SK-N-SH treated with all-trans-retinoic acid at 6 μM for 48 hours (cell line): ENCODE results near the gene CDCA4.

Source experiments
- ATAC-seq: fragments of 200-7000 bp; cut with Tn5 transposase; 3 replicates; pipeline ENCODE4 v1.9.1; 2020; ENCODE audit warnings: mild to moderate bottlenecking, moderate library complexity
- ARNTL ChIP-seq: fragments of 450-650 bp; formaldehyde crosslinking; IDR thresholded peaks from 2 replicates; pipeline ENCODE4 v1.5.0; 2020; ENCODE audit warnings: low read depth, mild to moderate bottlenecking, moderate library complexity, borderline replicate concordance
- BACH2 ChIP-seq: fragments of 250-450 bp; sonication (Bioruptor Pico); IDR thresholded peaks from 2 replicates; pipeline ENCODE4 v1.9.0; 2021; ENCODE audit warnings: mild to moderate bottlenecking, borderline replicate concordance
- CSDC2 ChIP-seq: fragments of 250-450 bp; sonication (Bioruptor Pico); IDR thresholded peaks from 2 replicates; pipeline ENCODE4 v1.5.0; 2020; ENCODE audit warnings: mild to moderate bottlenecking, moderate library complexity
- ESRRG ChIP-seq: fragments of 250-450 bp; sonication (Bioruptor Pico); IDR thresholded peaks from 2 replicates; pipeline ENCODE4 v1.6.1; 2021; ENCODE audit warnings: mild to moderate bottlenecking
- ISL1 ChIP-seq: fragments of 250-450 bp; sonication (Bioruptor Pico); IDR thresholded peaks from 2 replicates; pipeline ENCODE4 v2.1.2; 2022; ENCODE audit warnings: mild to moderate bottlenecking, moderate library complexity
- OSR1 ChIP-seq: fragments of 250-450 bp; sonication (Bioruptor Pico); IDR thresholded peaks from 2 replicates; pipeline ENCODE4 v1.8.0; 2022; ENCODE audit warnings: moderate library complexity, mild to moderate bottlenecking, inconsistent platforms
- PPARA ChIP-seq: fragments of 250-450 bp; sonication (Bioruptor Pico); IDR thresholded peaks from 2 replicates; pipeline ENCODE4 v1.5.0; 2020; ENCODE audit warnings: mild to moderate bottlenecking, borderline replicate concordance
- RARB ChIP-seq: fragments of 250-450 bp; sonication (Bioruptor Pico); IDR thresholded peaks from 2 replicates; pipeline ENCODE4 v1.8.0; 2021; ENCODE audit warnings: mild to moderate bottlenecking, moderate library complexity
- SNAI2 ChIP-seq: fragments of 250-450 bp; sonication (Bioruptor Pico); IDR thresholded peaks from 2 replicates; pipeline ENCODE4 v1.5.0; 2020; ENCODE audit warnings: mild to moderate bottlenecking, moderate library complexity
- TCF4 ChIP-seq: fragments of 250-450 bp; sonication (Bioruptor Pico); IDR thresholded peaks from 2 replicates; pipeline ENCODE4 v1.8.0; 2021; ENCODE audit warnings: mild to moderate bottlenecking, moderate library complexity, borderline replicate concordance
- TOX ChIP-seq: fragments of 250-450 bp; sonication (Bioruptor Pico); IDR thresholded peaks from 2 replicates; pipeline ENCODE4 v1.8.0; 2021; ENCODE audit warnings: mild to moderate bottlenecking, moderate library complexity, borderline replicate concordance
- ZFP30 ChIP-seq: fragments of 450-650 bp; formaldehyde crosslinking; IDR thresholded peaks from 2 replicates; pipeline ENCODE4 v1.5.0; 2022; ENCODE audit warnings: mild to moderate bottlenecking, moderate library complexity
- ZNF565 ChIP-seq: fragments of 450-650 bp; formaldehyde crosslinking; conservative IDR thresholded peaks from 2 replicates; pipeline ENCODE4 v1.5.0; 2020; ENCODE audit warnings: low read depth, mild to moderate bottlenecking, moderate library complexity
- ZNF70 ChIP-seq: fragments of 450-650 bp; formaldehyde crosslinking; IDR thresholded peaks from 2 replicates; pipeline ENCODE4 v1.5.0; 2020; ENCODE audit warnings: mild to moderate bottlenecking, moderate library complexity
- TF ChIP-seq, protein P1 (sequence below): fragments of 250-450 bp; sonication (Bioruptor Pico); IDR thresholded peaks from 2 replicates; pipeline ENCODE4 v1.5.1; 2020; ENCODE audit warnings: low read depth, mild to moderate bottlenecking, moderate library complexity
- TF ChIP-seq, protein P2 (sequence below): fragments of 250-450 bp; sonication (Bioruptor Pico); IDR thresholded peaks from 2 replicates; pipeline ENCODE4 v1.5.0; 2020; ENCODE audit warnings: mild to moderate bottlenecking, moderate library complexity
- TF ChIP-seq, protein P3 (sequence below): fragments of 250-450 bp; sonication (Bioruptor Pico); IDR thresholded peaks from 2 replicates; pipeline ENCODE4 v1.5.1; 2021; ENCODE audit warnings: mild to moderate bottlenecking, moderate library complexity
- TF ChIP-seq, protein P4 (sequence below): fragments of 250-450 bp; sonication (Bioruptor Pico); IDR thresholded peaks from 2 replicates; pipeline ENCODE4 v1.8.0; 2020; ENCODE audit warnings: mild to moderate bottlenecking, moderate library complexity, borderline replicate concordance
- TF ChIP-seq, protein P5 (sequence below): fragments of 250-450 bp; sonication (Bioruptor Pico); IDR thresholded peaks from 2 replicates; pipeline ENCODE4 v1.8.0; 2021; ENCODE audit warnings: low read depth, mild to moderate bottlenecking, moderate library complexity, borderline replicate concordance

Gene CDCA4

DNA sequence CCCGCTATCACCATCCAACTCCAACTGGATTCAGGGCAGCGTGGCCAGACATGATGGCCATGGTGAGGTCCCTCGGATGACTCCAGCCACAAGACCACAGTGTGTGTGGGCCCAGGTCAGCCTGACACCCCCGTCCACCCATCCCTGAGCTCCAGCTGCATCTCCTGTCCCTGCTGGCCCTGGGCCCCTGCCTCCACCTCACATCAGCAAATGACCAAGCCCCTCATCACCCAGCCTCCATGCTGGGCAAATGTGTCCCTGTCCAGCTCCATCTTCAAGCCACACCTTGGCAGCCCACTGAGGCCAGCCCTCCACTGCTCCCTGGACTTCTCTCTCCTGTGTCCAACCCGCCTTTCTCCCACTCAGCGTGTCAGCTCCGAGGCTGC lies 41.2 kb upstream of the CDCA4 start:
- no peak for ATAC-seq
- TF ChIP-seq, protein P1, sequence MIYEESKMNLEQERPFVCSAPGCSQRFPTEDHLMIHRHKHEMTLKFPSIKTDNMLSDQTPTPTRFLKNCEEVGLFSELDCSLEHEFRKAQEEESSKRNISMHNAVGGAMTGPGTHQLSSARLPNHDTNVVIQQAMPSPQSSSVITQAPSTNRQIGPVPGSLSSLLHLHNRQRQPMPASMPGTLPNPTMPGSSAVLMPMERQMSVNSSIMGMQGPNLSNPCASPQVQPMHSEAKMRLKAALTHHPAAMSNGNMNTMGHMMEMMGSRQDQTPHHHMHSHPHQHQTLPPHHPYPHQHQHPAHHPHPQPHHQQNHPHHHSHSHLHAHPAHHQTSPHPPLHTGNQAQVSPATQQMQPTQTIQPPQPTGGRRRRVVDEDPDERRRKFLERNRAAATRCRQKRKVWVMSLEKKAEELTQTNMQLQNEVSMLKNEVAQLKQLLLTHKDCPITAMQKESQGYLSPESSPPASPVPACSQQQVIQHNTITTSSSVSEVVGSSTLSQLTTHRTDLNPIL (CRISPR knock-in tag) = no peak
- no peak for TF ChIP-seq ESRRG (CRISPR knock-in tag)
- no peak for TF ChIP-seq RARB
- TF ChIP-seq ZNF70 (CRISPR knock-in tag) = no peak
- TF ChIP-seq, protein P2, sequence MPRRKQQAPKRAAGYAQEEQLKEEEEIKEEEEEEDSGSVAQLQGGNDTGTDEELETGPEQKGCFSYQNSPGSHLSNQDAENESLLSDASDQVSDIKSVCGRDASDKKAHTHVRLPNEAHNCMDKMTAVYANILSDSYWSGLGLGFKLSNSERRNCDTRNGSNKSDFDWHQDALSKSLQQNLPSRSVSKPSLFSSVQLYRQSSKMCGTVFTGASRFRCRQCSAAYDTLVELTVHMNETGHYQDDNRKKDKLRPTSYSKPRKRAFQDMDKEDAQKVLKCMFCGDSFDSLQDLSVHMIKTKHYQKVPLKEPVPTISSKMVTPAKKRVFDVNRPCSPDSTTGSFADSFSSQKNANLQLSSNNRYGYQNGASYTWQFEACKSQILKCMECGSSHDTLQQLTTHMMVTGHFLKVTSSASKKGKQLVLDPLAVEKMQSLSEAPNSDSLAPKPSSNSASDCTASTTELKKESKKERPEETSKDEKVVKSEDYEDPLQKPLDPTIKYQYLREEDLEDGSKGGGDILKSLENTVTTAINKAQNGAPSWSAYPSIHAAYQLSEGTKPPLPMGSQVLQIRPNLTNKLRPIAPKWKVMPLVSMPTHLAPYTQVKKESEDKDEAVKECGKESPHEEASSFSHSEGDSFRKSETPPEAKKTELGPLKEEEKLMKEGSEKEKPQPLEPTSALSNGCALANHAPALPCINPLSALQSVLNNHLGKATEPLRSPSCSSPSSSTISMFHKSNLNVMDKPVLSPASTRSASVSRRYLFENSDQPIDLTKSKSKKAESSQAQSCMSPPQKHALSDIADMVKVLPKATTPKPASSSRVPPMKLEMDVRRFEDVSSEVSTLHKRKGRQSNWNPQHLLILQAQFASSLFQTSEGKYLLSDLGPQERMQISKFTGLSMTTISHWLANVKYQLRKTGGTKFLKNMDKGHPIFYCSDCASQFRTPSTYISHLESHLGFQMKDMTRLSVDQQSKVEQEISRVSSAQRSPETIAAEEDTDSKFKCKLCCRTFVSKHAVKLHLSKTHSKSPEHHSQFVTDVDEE = no peak
- no peak for TF ChIP-seq TCF4 (CRISPR knock-in tag)
- no peak for TF ChIP-seq OSR1 (CRISPR knock-in tag)
- no peak for TF ChIP-seq PPARA (CRISPR knock-in tag)
- no peak for TF ChIP-seq BACH2
- TF ChIP-seq, protein P3, sequence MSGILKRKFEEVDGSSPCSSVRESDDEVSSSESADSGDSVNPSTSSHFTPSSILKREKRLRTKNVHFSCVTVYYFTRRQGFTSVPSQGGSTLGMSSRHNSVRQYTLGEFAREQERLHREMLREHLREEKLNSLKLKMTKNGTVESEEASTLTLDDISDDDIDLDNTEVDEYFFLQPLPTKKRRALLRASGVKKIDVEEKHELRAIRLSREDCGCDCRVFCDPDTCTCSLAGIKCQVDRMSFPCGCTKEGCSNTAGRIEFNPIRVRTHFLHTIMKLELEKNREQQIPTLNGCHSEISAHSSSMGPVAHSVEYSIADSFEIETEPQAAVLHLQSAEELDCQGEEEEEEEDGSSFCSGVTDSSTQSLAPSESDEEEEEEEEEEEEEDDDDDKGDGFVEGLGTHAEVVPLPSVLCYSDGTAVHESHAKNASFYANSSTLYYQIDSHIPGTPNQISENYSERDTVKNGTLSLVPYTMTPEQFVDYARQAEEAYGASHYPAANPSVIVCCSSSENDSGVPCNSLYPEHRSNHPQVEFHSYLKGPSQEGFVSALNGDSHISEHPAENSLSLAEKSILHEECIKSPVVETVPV = no peak
- TF ChIP-seq ZFP30 (CRISPR knock-in tag) = no peak
- TF ChIP-seq TOX (CRISPR knock-in tag) = no peak

DNA sequence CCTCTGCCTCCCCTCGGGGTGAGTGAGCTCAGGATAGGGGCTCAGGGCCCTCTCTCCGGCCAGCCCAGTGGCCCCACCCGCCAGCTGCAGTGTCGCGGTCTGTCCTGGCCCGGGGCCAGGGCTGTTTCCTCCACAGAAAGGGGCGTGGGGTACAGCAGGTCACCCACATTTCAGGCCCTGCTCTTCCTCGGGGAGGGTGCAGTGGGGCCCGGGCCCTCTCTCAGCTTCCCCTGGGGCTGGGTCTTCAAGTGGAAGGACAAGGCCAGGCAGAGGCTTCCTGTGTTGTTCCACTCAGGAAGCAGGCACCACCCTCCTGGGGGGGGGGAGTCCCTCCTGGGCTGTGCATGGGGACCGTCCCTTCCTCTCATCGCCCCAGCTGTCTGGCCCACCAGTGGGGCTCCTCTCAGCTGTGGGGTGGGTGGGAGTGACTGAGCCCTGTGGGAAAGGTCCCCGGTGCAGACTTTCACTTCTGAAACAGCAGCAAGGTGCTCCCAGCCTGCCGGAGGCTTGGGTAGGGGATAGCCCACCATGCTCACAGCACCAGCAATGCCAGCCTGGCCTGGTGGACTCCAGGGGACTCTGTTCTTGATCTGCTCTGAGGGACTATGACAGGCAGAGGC lies 40.7 kb upstream of the CDCA4 start:
- no peak for ATAC-seq
- TF ChIP-seq, protein P3 = no peak

DNA sequence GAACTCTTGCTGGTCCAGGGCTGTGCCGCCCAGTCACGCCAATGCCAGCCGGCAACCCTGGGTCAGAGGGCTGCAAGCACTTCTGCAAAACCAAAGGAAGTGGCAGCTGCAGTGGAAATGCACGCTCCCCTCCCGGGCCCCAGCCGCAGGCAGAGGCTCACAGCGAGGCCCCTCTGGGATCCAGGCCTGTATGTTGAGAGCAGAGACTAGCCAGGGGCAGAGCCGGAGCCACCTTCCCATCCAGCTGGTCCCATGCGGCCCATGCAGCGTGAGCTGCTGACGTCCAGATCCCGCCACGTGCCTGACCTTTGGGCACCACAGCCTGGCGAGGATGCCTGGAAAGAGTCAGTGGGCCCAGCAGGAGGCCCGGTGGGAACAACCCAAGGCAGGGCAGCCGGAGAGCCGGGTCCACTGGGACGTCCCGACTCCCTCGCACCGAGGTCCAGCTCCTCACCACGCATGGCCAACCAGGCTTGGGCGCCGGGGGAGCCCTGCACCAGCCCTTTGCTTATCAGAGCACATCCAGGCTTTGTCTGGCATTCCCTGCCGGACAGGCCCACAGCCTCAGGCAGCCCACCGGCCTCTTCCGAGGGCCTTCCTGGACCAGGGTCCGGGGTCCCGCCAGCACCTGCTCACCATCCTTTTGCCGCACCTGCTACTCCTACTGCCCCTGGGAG lies 40.0 kb upstream of the CDCA4 start:
- no peak for ATAC-seq
- no peak for TF ChIP-seq ARNTL
- TF ChIP-seq, protein P2 = no peak
- no peak for TF ChIP-seq CSDC2 (CRISPR knock-in tag)
- TF ChIP-seq RARB = no peak
- no peak for TF ChIP-seq ISL1 (CRISPR knock-in tag)
- TF ChIP-seq, protein P1 (CRISPR knock-in tag) = no peak
- TF ChIP-seq, protein P4, sequence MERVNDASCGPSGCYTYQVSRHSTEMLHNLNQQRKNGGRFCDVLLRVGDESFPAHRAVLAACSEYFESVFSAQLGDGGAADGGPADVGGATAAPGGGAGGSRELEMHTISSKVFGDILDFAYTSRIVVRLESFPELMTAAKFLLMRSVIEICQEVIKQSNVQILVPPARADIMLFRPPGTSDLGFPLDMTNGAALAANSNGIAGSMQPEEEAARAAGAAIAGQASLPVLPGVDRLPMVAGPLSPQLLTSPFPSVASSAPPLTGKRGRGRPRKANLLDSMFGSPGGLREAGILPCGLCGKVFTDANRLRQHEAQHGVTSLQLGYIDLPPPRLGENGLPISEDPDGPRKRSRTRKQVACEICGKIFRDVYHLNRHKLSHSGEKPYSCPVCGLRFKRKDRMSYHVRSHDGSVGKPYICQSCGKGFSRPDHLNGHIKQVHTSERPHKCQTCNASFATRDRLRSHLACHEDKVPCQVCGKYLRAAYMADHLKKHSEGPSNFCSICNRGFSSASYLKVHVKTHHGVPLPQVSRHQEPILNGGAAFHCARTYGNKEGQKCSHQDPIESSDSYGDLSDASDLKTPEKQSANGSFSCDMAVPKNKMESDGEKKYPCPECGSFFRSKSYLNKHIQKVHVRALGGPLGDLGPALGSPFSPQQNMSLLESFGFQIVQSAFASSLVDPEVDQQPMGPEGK = no peak
- TF ChIP-seq, protein P5, sequence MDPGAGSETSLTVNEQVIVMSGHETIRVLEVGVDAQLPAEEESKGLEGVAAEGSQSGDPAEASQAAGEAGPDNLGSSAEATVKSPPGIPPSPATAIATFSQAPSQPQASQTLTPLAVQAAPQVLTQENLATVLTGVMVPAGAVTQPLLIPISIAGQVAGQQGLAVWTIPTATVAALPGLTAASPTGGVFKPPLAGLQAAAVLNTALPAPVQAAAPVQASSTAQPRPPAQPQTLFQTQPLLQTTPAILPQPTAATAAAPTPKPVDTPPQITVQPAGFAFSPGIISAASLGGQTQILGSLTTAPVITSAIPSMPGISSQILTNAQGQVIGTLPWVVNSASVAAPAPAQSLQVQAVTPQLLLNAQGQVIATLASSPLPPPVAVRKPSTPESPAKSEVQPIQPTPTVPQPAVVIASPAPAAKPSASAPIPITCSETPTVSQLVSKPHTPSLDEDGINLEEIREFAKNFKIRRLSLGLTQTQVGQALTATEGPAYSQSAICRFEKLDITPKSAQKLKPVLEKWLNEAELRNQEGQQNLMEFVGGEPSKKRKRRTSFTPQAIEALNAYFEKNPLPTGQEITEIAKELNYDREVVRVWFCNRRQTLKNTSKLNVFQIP = no peak
- TF ChIP-seq SNAI2 (CRISPR knock-in tag) = no peak
- TF ChIP-seq ZNF565 (CRISPR knock-in tag) = no peak
- no peak for TF ChIP-seq TCF4 (CRISPR knock-in tag)
- TF ChIP-seq BACH2 = no peak
- TF ChIP-seq ZFP30 (CRISPR knock-in tag) = no peak
- TF ChIP-seq ESRRG (CRISPR knock-in tag) = no peak
